NCI-H128 (cell line): ENCODE results near the gene TPST1.

ENCODE experiments used
- DNase-seq: peaks from one replicate; lab custom pipeline; 2025; ENCODE audit not compliant: unreplicated experiment; lab: John Stamatoyannopoulos, UW

Gene TPST1

GRCh38 chr7:66281678-66282590 lies 76.8 kb downstream of the TPST1 start:
- DNase-seq = no peak

- DNase-seq = no peak
Measured at GRCh38 chr7:66282591-66282935, 77.4 kb downstream of the TPST1 start.

GRCh38 chr7:66283003-66283920 lies 78.1 kb downstream of the TPST1 start:
- no peak for DNase-seq

- no peak for DNase-seq
Measured at GRCh38 chr7:66296001-66296521, 90.9 kb downstream of the TPST1 start.

GRCh38 chr7:66296557-66296956 lies 91.4 kb downstream of the TPST1 start:
- DNase-seq = no peak

GRCh38 chr7:66297579-66297978 lies 92.4 kb downstream of the TPST1 start:
- no peak for DNase-seq

- no peak for DNase-seq
Measured at GRCh38 chr7:66301249-66301648, 96.1 kb downstream of the TPST1 start.

- DNase-seq = no peak
Measured at GRCh38 chr7:66301737-66302136, 96.6 kb downstream of the TPST1 start.

- no peak for DNase-seq
Measured at GRCh38 chr7:66303454-66304155, 98.5 kb downstream of the TPST1 start.

GRCh38 chr7:66304536-66304935 lies 99.4 kb downstream of the TPST1 start:
- DNase-seq = no peak

GRCh38 chr7:66306243-66306642 lies 101.1 kb downstream of the TPST1 start:
- DNase-seq = no peak

- DNase-seq = no peak
Measured at GRCh38 chr7:66307591-66308215, 102.6 kb downstream of the TPST1 start.

- no peak for DNase-seq
Measured at GRCh38 chr7:66308411-66308810, 103.3 kb downstream of the TPST1 start.

GRCh38 chr7:66310620-66311019 lies 105.5 kb downstream of the TPST1 start:
- DNase-seq = no peak

GRCh38 chr7:66313886-66314568 lies 108.9 kb downstream of the TPST1 start:
- DNase-seq = no peak

- no peak for DNase-seq
Measured at GRCh38 chr7:66315192-66315591, 110.1 kb downstream of the TPST1 start.

GRCh38 chr7:66319407-66319979 lies 114.4 kb downstream of the TPST1 start:
- DNase-seq = no peak

GRCh38 chr7:66321283-66321682 lies 116.1 kb downstream of the TPST1 start:
- DNase-seq = no peak

- no peak for DNase-seq
Measured at GRCh38 chr7:66323114-66323796, 118.1 kb downstream of the TPST1 start.
